GM12892 (cell line): ENCODE results near the gene CWC22.

Experiments
- POLR2A ChIP-seq: IDR thresholded peaks from 2 replicates; pipeline ENCODE4 v1.6.1; 2011; ENCODE audit warnings: low read depth, low read length, control low read depth
- TAF1 ChIP-seq: IDR thresholded peaks from 2 replicates; pipeline ENCODE4 v1.6.1; 2011; ENCODE audit warnings: low read depth, mild to moderate bottlenecking, control low read depth, low read length, borderline replicate concordance

DNA sequence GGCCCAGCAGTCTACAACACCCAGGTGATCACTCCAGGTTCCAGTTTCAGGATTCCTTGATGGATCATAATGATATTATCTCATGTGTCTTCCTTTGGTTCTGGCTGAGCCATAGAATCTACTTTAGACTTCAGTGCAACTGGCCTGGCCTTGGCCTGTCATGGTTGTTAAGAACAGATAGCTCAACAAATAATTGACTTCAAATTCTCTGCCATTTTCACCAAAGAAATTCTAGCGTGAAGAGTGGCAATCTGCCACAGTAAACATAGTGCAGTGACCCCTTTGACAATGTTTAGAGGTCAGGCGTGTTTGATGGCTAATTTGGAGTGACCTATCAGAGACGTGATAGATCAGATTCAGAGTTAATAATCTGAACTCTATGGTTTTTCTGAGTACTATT, 95.5 kb downstream of the CWC22 start:
- TF ChIP-seq POLR2A = no peak
- no peak for TF ChIP-seq TAF1
